ENCODE data around the gene ADAMTS2. TPM values are rescaled to one million over a fixed set of nuclear protein-coding genes. Genes with fewer than 3 reads are reported as not detected.

ADAMTS2 gene
- total RNA-seq, 1 donor from 2014 or later = 8.2 TPM

GRCh38 chr5:179163236-179164155 lies 181.8 kb downstream of the ADAMTS2 start:
- no peak overlapping the region for H3K4me3 Mint-ChIP-seq
- H3K27ac Mint-ChIP-seq = no peak overlapping the region
- no peaks in the 10 kb centered on the region for H3K36me3 Mint-ChIP-seq
- H3K9me3 Mint-ChIP-seq = peaks cover 13% of the 10 kb centered on the region
- no peak for DNase-seq (ENCODE audit: low spot score in 2 of 2, unreplicated experiment in 2 of 2)
- TF ChIP-seq CTCF (IDR thresholded peaks at IDR 0.05; ENCODE audit: unreplicated experiment) = no peak
- H3K27me3 Mint-ChIP-seq (ENCODE audit: low read depth) = no peaks in the 10 kb centered on the region
- no peaks in the 10 kb centered on the region for H3K4me1 Mint-ChIP-seq

GRCh38 chr5:179162351-179163235 lies 182.7 kb downstream of the ADAMTS2 start:
- Mint-ChIP-seq H3K27ac (no peak overlapping the region), H3K4me3 (no peak overlapping the region), H3K4me1 (no peaks in the 10 kb centered on the region), H3K36me3 (no peaks in the 10 kb centered on the region), H3K9me3 (peaks cover 13% of the 10 kb centered on the region), H3K27me3 (ENCODE audit: low read depth) (no peaks in the 10 kb centered on the region)
- no peak for TF ChIP-seq CTCF (IDR thresholded peaks at IDR 0.05; ENCODE audit: unreplicated experiment)
- no peak for DNase-seq (ENCODE audit: low spot score in 2 of 2, unreplicated experiment in 2 of 2)

- Mint-ChIP-seq H3K4me1 (no peaks in the 10 kb centered on the region), H3K27me3 (ENCODE audit: low read depth) (no peaks in the 10 kb centered on the region), H3K9me3 (peaks cover 13% of the 10 kb centered on the region), H3K4me3 (no peak overlapping the region), H3K36me3 (no peaks in the 10 kb centered on the region), H3K27ac (no peak overlapping the region)
- DNase-seq (ENCODE audit: low spot score in 2 of 2, unreplicated experiment in 2 of 2) = no peak
- no peak for TF ChIP-seq CTCF (IDR thresholded peaks at IDR 0.05; ENCODE audit: unreplicated experiment)
Observed at GRCh38 chr5:179161901-179162300, 183.4 kb downstream of the ADAMTS2 start.

- Mint-ChIP-seq H3K36me3 (no peaks in the 10 kb centered on the region), H3K4me3 (no peak overlapping the region), H3K27me3 (ENCODE audit: low read depth) (no peaks in the 10 kb centered on the region), H3K4me1 (no peaks in the 10 kb centered on the region), H3K9me3 (peaks cover 13% of the 10 kb centered on the region), H3K27ac (no peak overlapping the region)
- no peak for TF ChIP-seq CTCF (IDR thresholded peaks at IDR 0.05; ENCODE audit: unreplicated experiment)
- no peak for DNase-seq (ENCODE audit: low spot score in 2 of 2, unreplicated experiment in 2 of 2)
Observed at GRCh38 chr5:179160584-179160983, 184.7 kb downstream of the ADAMTS2 start.

- no peak for TF ChIP-seq CTCF (IDR thresholded peaks at IDR 0.05; ENCODE audit: unreplicated experiment)
- no peak overlapping the region for H3K27ac Mint-ChIP-seq
- H3K9me3 Mint-ChIP-seq = peaks cover 13% of the 10 kb centered on the region
- H3K27me3 Mint-ChIP-seq (ENCODE audit: low read depth) = no peaks in the 10 kb centered on the region
- no peaks in the 10 kb centered on the region for H3K36me3 Mint-ChIP-seq
- H3K4me1 Mint-ChIP-seq = no peaks in the 10 kb centered on the region
- H3K4me3 Mint-ChIP-seq = no peak overlapping the region
- DNase-seq (ENCODE audit: low spot score in 2 of 2, unreplicated experiment in 2 of 2) = no peak
Observed at GRCh38 chr5:179158556-179158955, 186.7 kb downstream of the ADAMTS2 start.
